A673 (cell line): ENCODE measurements around the gene DNMT3B. TPM values are rescaled to one million over a fixed set of nuclear protein-coding genes. Genes with fewer than 3 reads are reported as not detected.
A peak's percentile ranks its signal among the peaks of the same experiment; 100 is the strongest.
"Not testable (repeated sequence)": the region's sequence is repeated elsewhere in the genome, so short reads cannot be mapped to it uniquely, and the experiment has no call there.

Source experiments
- BruUV-seq: library from RNA; stranded (reverse); fragments of 400-500 nt; replicated peaks from 2 replicates; lab custom pipeline; 2021; lab: Mats Ljungman, UMichigan
- CTCF ChIA-PET: fragments of 300-600 bp; sonication (Branson Sonifier 250); formaldehyde crosslinking; loops from one replicate; lab custom pipeline; 2022; ENCODE audit warnings: antibody characterized with exemption; lab: Charles Lee
- POLR2A ChIA-PET: fragments of 300-600 bp; sonication (Branson Sonifier 250); formaldehyde crosslinking; loops from one replicate; lab custom pipeline; 2022; ENCODE audit warnings: antibody characterized with exemption; ENCODE audit not compliant: low non-redundant PET; lab: Charles Lee
- DNase-seq: peaks from one replicate; pipeline ENCODE4 v3.0.0-alpha.2; 2015; ENCODE audit warnings: low spot score
- H3K27ac ChIP-seq: fragments of 200-600 bp; sonication (generic); 2 replicates; pipeline ENCODE4 v1.5.1; 2016; ENCODE audit warnings: mixed run types, low read depth, mild to moderate bottlenecking, mixed read lengths, antibody characterized with exemption, low read length; ENCODE audit not compliant: poor library complexity, severe bottlenecking
- H3K27me3 ChIP-seq: fragments of 200-600 bp; sonication (generic); replicated peaks from 2 replicates; pipeline ENCODE4 v1.6.1; 2017; ENCODE audit warnings: mixed run types, low read depth, mild to moderate bottlenecking, mixed read lengths, antibody characterized with exemption, low read length; ENCODE audit not compliant: insufficient read depth, poor library complexity
- H3K36me3 ChIP-seq: fragments of 200-600 bp; sonication (generic); 2 replicates; pipeline ENCODE4 v1.6.1; 2016; ENCODE audit warnings: mixed run types, mild to moderate bottlenecking, mixed read lengths, antibody characterized with exemption, low read length; ENCODE audit not compliant: insufficient read depth, poor library complexity, severe bottlenecking
- H3K4me1 ChIP-seq: fragments of 200-600 bp; sonication (generic); 2 replicates; pipeline ENCODE4 v1.6.1; 2017; ENCODE audit warnings: mixed run types, mild to moderate bottlenecking, mixed read lengths, antibody characterized with exemption, low read length; ENCODE audit not compliant: insufficient read depth, poor library complexity, severe bottlenecking
- H3K4me3 ChIP-seq: fragments of 200-600 bp; sonication (generic); 2 replicates; pipeline ENCODE4 v1.5.1; 2016; ENCODE audit warnings: low read depth, mixed run types, mild to moderate bottlenecking, mixed read lengths, low read length; ENCODE audit not compliant: poor library complexity, severe bottlenecking
- H3K9me3 ChIP-seq: fragments of 200-600 bp; sonication (generic); 2 replicates; pipeline ENCODE4 v1.6.1; 2016; ENCODE audit warnings: mixed run types, low read depth, mild to moderate bottlenecking, mixed read lengths, antibody characterized with exemption, low read length; ENCODE audit not compliant: poor library complexity, severe bottlenecking
- EZH2 ChIP-seq: fragments of 200-600 bp; sonication (generic); IDR thresholded peaks from 2 replicates; pipeline ENCODE4 v1.6.1; 2017; ENCODE audit warnings: borderline replicate concordance, low read depth, mild to moderate bottlenecking, mixed read lengths, antibody characterized with exemption, low read length; ENCODE audit not compliant: poor library complexity, severe bottlenecking
- intact Hi-C: fragments of 100-400 bp; cut with micrococcal nuclease; formaldehyde crosslinking; loops from one replicate; pipeline ENCODE4 v1.10.0; 2022; ENCODE audit not compliant: unreplicated experiment
- total RNA-seq: library from RNA; stranded (reverse); gene quantifications from 2 replicates; pipeline ENCODE4 v1.2.3, GENCODE V29; 2021
- TF ChIP-seq, protein P1 (sequence below): fragments of 300-800, 200-600 bp; sonication (generic); conservative IDR thresholded peaks from 2 replicates; pipeline ENCODE4 v1.5.1; 2017; ENCODE audit warnings: low read depth, mild to moderate bottlenecking, antibody characterized with exemption, low read length, moderate library complexity, mixed read lengths

Gene DNMT3B
- total RNA-seq, 1 experiment from 2014 or later: 3.8 TPM

DNA sequence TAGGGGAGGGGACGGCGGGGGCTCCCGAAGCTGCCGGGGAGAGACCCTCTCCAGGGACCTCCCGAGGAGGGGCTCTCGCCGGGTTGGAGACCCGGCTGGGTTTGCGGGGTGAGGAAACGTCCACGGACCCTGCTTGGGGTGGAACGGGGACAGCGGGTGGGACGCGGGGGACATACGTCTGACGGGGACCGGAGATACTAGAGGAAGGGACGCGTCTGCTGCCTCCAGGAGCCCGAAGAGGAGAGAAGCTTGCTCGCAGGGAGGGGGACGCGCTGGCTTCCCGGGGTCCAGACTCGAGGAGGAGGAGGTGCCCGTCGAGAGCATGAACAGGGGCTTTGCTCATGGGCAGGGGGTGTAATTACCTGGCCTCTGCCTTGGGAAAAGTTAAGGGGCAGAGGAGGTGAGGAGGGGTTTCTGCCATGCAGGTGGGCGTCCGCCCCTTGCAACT is 593 bp downstream of the DNMT3B start:
- POLR2A ChIA-PET: no interaction called here
- DNase-seq: peak; percentile 32

GRCh38 chr20:32763202-32764004 is 1.2 kb downstream of the DNMT3B start:
- no peak overlapping the region for H3K27ac ChIP-seq
- peaks cover 13% of the 10 kb centered on the region for H3K4me1 ChIP-seq
- BruUV-seq: no TSS peak
- DNase-seq: no peak
- H3K9me3 ChIP-seq: no peaks in the 10 kb centered on the region
- no peaks in the 10 kb centered on the region for H3K36me3 ChIP-seq
- no peaks in the 10 kb centered on the region for H3K27me3 ChIP-seq
- peak overlapping the region; percentile 88 for H3K4me3 ChIP-seq
- CTCF ChIA-PET: interaction anchor here (0.6 kb wide), 1 partner anchor 15 kb away, joined by 5 read pairs; no protein-coding TSS in a partner anchor
- TF ChIP-seq, protein P1, sequence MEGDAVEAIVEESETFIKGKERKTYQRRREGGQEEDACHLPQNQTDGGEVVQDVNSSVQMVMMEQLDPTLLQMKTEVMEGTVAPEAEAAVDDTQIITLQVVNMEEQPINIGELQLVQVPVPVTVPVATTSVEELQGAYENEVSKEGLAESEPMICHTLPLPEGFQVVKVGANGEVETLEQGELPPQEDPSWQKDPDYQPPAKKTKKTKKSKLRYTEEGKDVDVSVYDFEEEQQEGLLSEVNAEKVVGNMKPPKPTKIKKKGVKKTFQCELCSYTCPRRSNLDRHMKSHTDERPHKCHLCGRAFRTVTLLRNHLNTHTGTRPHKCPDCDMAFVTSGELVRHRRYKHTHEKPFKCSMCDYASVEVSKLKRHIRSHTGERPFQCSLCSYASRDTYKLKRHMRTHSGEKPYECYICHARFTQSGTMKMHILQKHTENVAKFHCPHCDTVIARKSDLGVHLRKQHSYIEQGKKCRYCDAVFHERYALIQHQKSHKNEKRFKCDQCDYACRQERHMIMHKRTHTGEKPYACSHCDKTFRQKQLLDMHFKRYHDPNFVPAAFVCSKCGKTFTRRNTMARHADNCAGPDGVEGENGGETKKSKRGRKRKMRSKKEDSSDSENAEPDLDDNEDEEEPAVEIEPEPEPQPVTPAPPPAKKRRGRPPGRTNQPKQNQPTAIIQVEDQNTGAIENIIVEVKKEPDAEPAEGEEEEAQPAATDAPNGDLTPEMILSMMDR: no peak
- no peak for TF ChIP-seq EZH2
- POLR2A ChIA-PET: no interaction called here
- intact Hi-C loops: no loop called here

More for the DNA sequence above, 593 bp downstream of the DNMT3B start:
- no TSS peak for BruUV-seq
- intact Hi-C loops: no loop called here
- TF ChIP-seq EZH2: no peak
- TF ChIP-seq, protein P1: no peak
- Histone ChIP-seq H3K27ac (peak overlapping the region; percentile 37), H3K36me3 (no peaks in the 10 kb centered on the region), H3K4me3 (peak overlapping the region; percentile 88), H3K4me1 (peaks cover 13% of the 10 kb centered on the region), H3K9me3 (no peaks in the 10 kb centered on the region), H3K27me3 (no peaks in the 10 kb centered on the region)
- CTCF ChIA-PET: interaction anchor here (0.6 kb wide), 1 partner anchor 16 kb away, joined by 5 read pairs; no protein-coding TSS in a partner anchor

DNA sequence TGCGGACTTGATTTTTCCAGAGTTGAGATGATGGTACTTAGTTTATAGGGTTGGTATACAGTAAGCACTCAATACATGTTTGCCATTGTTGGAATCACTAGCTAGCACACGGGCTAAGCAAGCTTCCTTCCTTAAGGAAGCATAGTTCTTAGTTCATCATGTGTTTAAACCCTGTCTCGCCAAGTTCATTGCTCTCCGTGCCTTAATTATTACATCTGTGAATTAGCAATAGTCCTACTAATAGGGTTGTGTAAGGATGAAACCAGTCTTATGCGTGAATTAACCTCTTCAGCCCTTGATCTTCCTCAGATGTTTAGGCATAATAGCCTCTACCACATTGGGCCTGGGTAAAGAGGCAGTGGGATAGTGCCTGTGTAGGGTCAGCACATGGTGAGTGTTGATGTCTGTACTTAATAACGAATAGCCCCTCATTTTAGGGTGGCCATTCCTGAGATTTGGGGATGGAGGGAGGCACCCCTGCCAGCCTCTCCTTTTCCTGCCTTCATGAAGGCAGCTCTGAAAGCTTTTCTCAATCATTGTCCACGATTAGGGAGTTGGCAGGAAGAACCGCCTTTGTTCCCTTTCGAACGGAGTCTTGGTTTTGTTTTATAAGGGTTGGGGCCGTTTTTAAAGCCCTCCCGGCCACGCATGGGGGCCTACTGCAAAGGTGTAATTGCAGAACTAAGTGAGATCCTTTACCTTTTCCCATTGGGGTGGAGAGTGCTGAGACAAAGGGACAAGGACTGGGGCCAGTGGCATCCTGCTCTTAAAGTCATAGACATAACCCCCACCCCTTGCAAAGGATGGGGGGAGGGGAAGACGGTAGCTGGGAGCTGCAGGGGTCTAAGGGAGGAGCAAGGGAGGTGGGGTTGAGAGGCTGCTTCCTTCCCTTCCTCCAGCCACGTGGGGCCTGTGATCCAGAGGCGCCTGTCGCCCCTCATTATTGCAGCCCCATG is 2.1 kb downstream of the DNMT3B start:
- Histone ChIP-seq H3K36me3 (no peaks in the 10 kb centered on the region), H3K27ac (no peak overlapping the region), H3K4me3 (no peak overlapping the region), H3K4me1 (peaks cover 13% of the 10 kb centered on the region), H3K27me3 (no peaks in the 10 kb centered on the region), H3K9me3 (no peaks in the 10 kb centered on the region)
- ChIA-PET CTCF (no interaction called here), POLR2A (no interaction called here)
- DNase-seq: no peak
- BruUV-seq: no TSS peak
- TF ChIP-seq EZH2: no peak
- TF ChIP-seq, protein P1: no peak
- intact Hi-C loops: no loop called here

GRCh38 chr20:32765230-32765875 is 3.2 kb downstream of the DNMT3B start:
- H3K9me3 ChIP-seq, H3K27me3 ChIP-seq, H3K4me3 ChIP-seq, DNase-seq, POLR2A ChIA-PET, H3K27ac ChIP-seq, CTCF ChIA-PET, intact Hi-C loops, H3K36me3 ChIP-seq: not testable (repeated sequence)
- peaks cover 13% of the 10 kb centered on the region for H3K4me1 ChIP-seq
- TSS peak; percentile 35 for BruUV-seq
